Melanocyte of skin (primary cell): ENCODE results near the gene ACSM3. TPM values are rescaled to one million over a fixed set of nuclear protein-coding genes. Genes with fewer than 3 reads are reported as not detected.

ENCODE experiments used
- small RNA-seq, 2 donors: library from RNA; depleted of rRNA; stranded (forward); fragments of <200 nt; gene quantifications; one replicate each; pipeline ENCODE3, GENCODE V24; 2012
- total RNA-seq, 2 donors: library from RNA; depleted of rRNA; stranded (reverse); fragments of >200 nt; gene quantifications; 2 replicates each; pipeline ENCODE4 v1.2.3, GENCODE V29; 2012

The ACSM3 gene
- 1 to 10 TPM in 1 of 2 donors, under 1 TPM in 1; 0.34 to 2.0 TPM for total RNA-seq

GRCh38 chr16:20763461-20764232 lies at the start of gene ACSM3:
ACSM3 (plus strand) TSS chr16:20764014; CDS start chr16:20770035, 6,021 bp downstream.

GRCh38 chr16:20741554-20742285 lies 22.1 kb upstream of the ACSM3 start, which contains the start of gene THUMPD1:
THUMPD1 (minus strand) TSS chr16:20741818; CDS start chr16:20741739, 79 bp downstream.

GRCh38 chr16:20806168-20807050 lies 42.6 kb downstream of the ACSM3 start, which contains the start of the genes ERI2 and REXO5:
ERI2 (minus strand) TSS chr16:20806472; CDS start chr16:20806430, 42 bp downstream.
REXO5 (plus strand) TSS chr16:20806527; CDS start chr16:20806954, 427 bp downstream.

Small RNAs within 50 kb of the gene (small RNA-seq; reads per million reads assigned to genes)
- gene RF00618 (0 reads per million in 2 donors), gene RNU6-944P (1.4 to 5.0 reads per million in 2 donors)

Other genes starting within 250 kb of the ACSM3 start
- gene ACSM2B, start 187.6 kb upstream of the ACSM3 start, total RNA-seq: not detected
- not detected for gene ACSM1, start 66.3 kb upstream of the ACSM3 start, total RNA-seq
- gene THUMPD1, start 22.2 kb upstream of the ACSM3 start, total RNA-seq: 10 to 100 TPM; 52.0 to 84.6 TPM
- gene ERI2, start 42.5 kb downstream of the ACSM3 start, total RNA-seq: 10 to 100 TPM; 25.0 to 29.3 TPM
- 1 to 10 TPM; 4.7 to 7.6 TPM for gene REXO5, start 42.5 kb downstream of the ACSM3 start, total RNA-seq
- 10 to 100 TPM; 10.3 to 12.7 TPM for gene DCUN1D3, start 136.3 kb downstream of the ACSM3 start, total RNA-seq
- gene LYRM1, start 136.8 kb downstream of the ACSM3 start, total RNA-seq: 10 to 100 TPM; 12.3 to 22.0 TPM